Liver (tissue), 9 donors: ENCODE results near the gene ERFE. TPM values are rescaled to one million over a fixed set of nuclear protein-coding genes. Genes with fewer than 3 reads are reported as not detected.

Experiments
- DNase-seq: peaks from one replicate; pipeline ENCODE4 v3.0.0-alpha.2; 2017; ENCODE audit warnings: low spot score
- H3K27ac ChIP-seq, 2 donors: one replicate each; pipeline ENCODE4 v1.7.0; 2013; ENCODE audit warnings: inconsistent platforms in 2 of 2, low read length in 2 of 2, control low read depth in 1 of 2, low read depth in 1 of 2, mild to moderate bottlenecking in 1 of 2
- H3K27me3 ChIP-seq, 4 donors: one replicate each; pipeline versions ENCODE4 v1.6.1 to v1.7.0; 2013; ENCODE audit warnings: low read length in 3 of 4, inconsistent platforms in 1 of 4, mild to moderate bottlenecking in 1 of 4, moderate library complexity in 1 of 4; ENCODE audit not compliant: control insufficient read depth in 4 of 4, insufficient read depth in 4 of 4
- H3K36me3 ChIP-seq, 4 donors: one replicate each; pipeline versions ENCODE4 v1.6.1 to v1.7.0; 2013; ENCODE audit warnings: low read length in 3 of 4, mild to moderate bottlenecking in 3 of 4, low read depth in 1 of 4, moderate library complexity in 1 of 4; ENCODE audit not compliant: control insufficient read depth in 4 of 4, insufficient read depth in 3 of 4
- H3K4me1 ChIP-seq, 4 donors: one replicate each; pipeline versions ENCODE4 v1.6.1 to v1.7.0; 2013; ENCODE audit warnings: low read length in 3 of 4, mild to moderate bottlenecking in 3 of 4, moderate library complexity in 1 of 4; ENCODE audit not compliant: control insufficient read depth in 4 of 4, insufficient read depth in 4 of 4
- H3K4me3 ChIP-seq, 3 donors: one replicate each; pipeline versions ENCODE4 v1.6.1 to v1.7.0; 2013; ENCODE audit warnings: low read length in 3 of 3, control low read depth in 1 of 3, low read depth in 1 of 3, mild to moderate bottlenecking in 1 of 3
- H3K9ac ChIP-seq, 2 donors: one replicate each; pipeline ENCODE4 v1.7.0; 2013; ENCODE audit warnings: low read length in 2 of 2, mild to moderate bottlenecking in 2 of 2, moderate library complexity in 2 of 2, control low read depth in 1 of 2, low read depth in 1 of 2
- H3K9me3 ChIP-seq, 4 donors: one replicate each; pipeline versions ENCODE4 v1.6.1 to v1.7.0; 2013; ENCODE audit warnings: low read length in 3 of 4; ENCODE audit not compliant: control insufficient read depth in 4 of 4
- ATF3 ChIP-seq: IDR thresholded peaks from 2 replicates; pipeline ENCODE4 v1.6.1; 2016; ENCODE audit warnings: antibody characterized with exemption
- CTCF ChIP-seq: fragments of 150-350 bp; IDR thresholded peaks from 2 replicates; pipeline ENCODE4 v1.5.1; 2017; ENCODE audit warnings: improper control_type of control experiment, low read depth, low read length; ENCODE audit not compliant: missing input control
- EGR1 ChIP-seq, 2 donors: IDR thresholded peaks; 2 replicates each; pipeline ENCODE4 v1.6.1; 2016 to 2018; ENCODE audit warnings: antibody characterized with exemption in 2 of 2, low read depth in 2 of 2
- FOXA1 ChIP-seq: IDR thresholded peaks from 2 replicates; pipeline ENCODE4 v1.6.1; 2016; ENCODE audit warnings: antibody characterized with exemption
- FOXA2 ChIP-seq: IDR thresholded peaks from 2 replicates; pipeline ENCODE4 v1.6.1; 2016; ENCODE audit warnings: antibody characterized with exemption
- GABPA ChIP-seq, 2 donors: IDR thresholded peaks in 1 of 2; conservative IDR thresholded peaks in 1 of 2; 2 replicates each; pipeline ENCODE4 v1.6.1; 2016; ENCODE audit warnings: antibody characterized with exemption in 2 of 2, mild to moderate bottlenecking in 1 of 2, moderate library complexity in 1 of 2
- HNF4A ChIP-seq, 2 donors: conservative IDR thresholded peaks; 2 replicates each; pipeline ENCODE4 v1.6.1; 2016; ENCODE audit warnings: antibody characterized with exemption in 2 of 2, mild to moderate bottlenecking in 2 of 2
- HNF4G ChIP-seq: IDR thresholded peaks from 2 replicates; pipeline ENCODE4 v1.6.1; 2016; ENCODE audit warnings: antibody characterized with exemption
- JUND ChIP-seq, 2 donors: IDR thresholded peaks; 2 replicates each; pipeline ENCODE4 v1.6.1; 2016; ENCODE audit warnings: antibody characterized with exemption in 2 of 2
- MAX ChIP-seq: IDR thresholded peaks from 2 replicates; pipeline ENCODE4 v1.6.1; 2016; ENCODE audit warnings: antibody characterized with exemption
- NR2F2 ChIP-seq: IDR thresholded peaks from 2 replicates; pipeline ENCODE4 v1.6.1; 2016; ENCODE audit warnings: antibody characterized with exemption
- RAD21 ChIP-seq, 2 donors: IDR thresholded peaks; 2 replicates each; pipeline ENCODE4 v1.6.1; 2016; ENCODE audit warnings: antibody characterized with exemption in 2 of 2, mild to moderate bottlenecking in 2 of 2
- SP1 ChIP-seq: IDR thresholded peaks from 2 replicates; pipeline ENCODE4 v1.6.1; 2018; ENCODE audit warnings: antibody characterized with exemption, mild to moderate bottlenecking
- TAF1 ChIP-seq: conservative IDR thresholded peaks from 2 replicates; pipeline ENCODE4 v1.6.1; 2016; ENCODE audit warnings: antibody characterized with exemption, mild to moderate bottlenecking
- YY1 ChIP-seq: IDR thresholded peaks from 2 replicates; pipeline ENCODE4 v1.6.1; 2016; ENCODE audit warnings: antibody characterized with exemption, mild to moderate bottlenecking
- ZBTB33 ChIP-seq: IDR thresholded peaks from 2 replicates; pipeline ENCODE4 v1.6.1; 2016; ENCODE audit warnings: antibody characterized with exemption
- WGBS: extraction: QIAGEN DNeasy Blood & Tissue Kit; methylation state at CpG from one replicate; pipeline ENCODE4 v1.1.7; 2013; 5-methylcytosine and 5-hydroxymethylcytosine counted together
- polyA plus RNA-seq, 2 donors: library from polyadenylated mRNA; stranded (reverse) in 1 of 2; unstranded in 1 of 2; fragments of 200-250 nt in 1 of 2; fragments of >200 nt in 1 of 2; fragmentation: Nextera tagmentation in 1 of 2; extraction: Ambion mirVana in 1 of 2; gene quantifications; one replicate each; pipeline versions ENCODE4 v1.2.1 to v1.2.3, GENCODE V29; 2013 to 2015
- total RNA-seq, 2 donors: library from RNA; depleted of rRNA; stranded (reverse); fragments of >200 nt; gene quantifications; one replicate each; pipeline ENCODE4 v1.2.3, GENCODE V29; 2014
- TF ChIP-seq, protein P1 (sequence below): IDR thresholded peaks from 2 replicates; pipeline ENCODE4 v1.6.1; 2016; ENCODE audit warnings: antibody characterized with exemption, mild to moderate bottlenecking
- donor health status: healthy.
- donor health status: healthy.
- donor health status: healthy.
- donor health status: healthy.
- donor health status: healthy.

ERFE gene
- total and polyA plus RNA-seq, 4 donors: 0.17 to 14.0 TPM; not detected in 2

DNA sequence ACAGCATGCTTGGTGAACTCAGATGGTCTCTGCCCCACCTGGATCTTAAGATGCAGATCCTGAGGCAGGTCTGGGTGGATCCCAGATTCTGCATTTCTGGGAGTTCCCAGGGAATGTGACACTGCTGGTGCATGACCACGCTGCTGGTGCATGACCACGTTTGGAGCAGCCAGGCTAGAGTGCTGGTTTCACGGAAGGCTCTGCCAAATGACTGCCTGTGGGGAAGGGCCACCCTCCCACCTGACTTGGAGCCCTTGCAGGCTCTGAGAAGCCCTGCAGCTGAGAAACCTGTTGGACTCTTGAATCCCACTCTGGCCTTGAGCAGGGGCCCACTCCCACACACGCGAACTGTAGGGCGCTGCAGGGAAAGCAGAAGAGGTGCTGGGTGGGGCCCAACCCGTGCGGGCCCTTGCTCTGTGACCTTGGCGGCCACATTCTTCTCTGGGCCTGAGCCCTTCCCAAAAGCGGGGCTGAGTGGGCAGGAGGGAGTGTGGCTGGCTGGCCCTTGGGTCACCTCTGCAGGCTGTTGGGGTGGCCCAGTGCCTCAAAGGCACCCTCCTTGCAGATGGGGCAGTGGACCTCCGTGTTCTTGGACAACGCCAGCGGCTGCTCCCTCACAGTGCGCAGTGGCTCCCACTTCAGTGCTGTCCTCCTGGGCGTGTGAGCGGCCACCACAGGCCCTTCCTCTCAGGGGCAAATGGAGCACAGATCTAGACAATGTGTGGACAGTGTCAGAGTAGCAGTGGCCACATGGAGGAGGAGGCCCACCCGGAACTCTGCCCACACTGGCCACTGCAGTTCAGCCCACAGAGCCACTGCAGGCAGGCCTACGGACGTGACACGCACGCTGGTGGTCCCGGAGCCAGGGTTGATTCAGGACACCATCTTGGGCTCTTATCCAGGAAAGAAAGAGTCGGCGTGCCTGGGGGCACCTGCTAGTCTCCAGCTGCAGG is 7.9 kb downstream of the ERFE start:
- H3K36me3 ChIP-seq: peaks cover 0 to 16% (median 3%) of the 10 kb centered on the region in 4 donors
- DNase-seq: no peak
- 87% methylated on average over 24 of the region's 24 CpGs for whole genome bisulfite sequencing
- no peak overlapping the region for H3K9ac ChIP-seq
- H3K27me3 ChIP-seq: no peaks in the 10 kb centered on the region
- peaks cover 7 to 24% (median 15%) of the 10 kb centered on the region in 4 donors for H3K4me1 ChIP-seq
- H3K27ac ChIP-seq: no peak overlapping the region
- no peak overlapping the region for H3K4me3 ChIP-seq
- H3K9me3 ChIP-seq: no peaks in the 10 kb centered on the region
- TF ChIP-seq, protein P1, sequence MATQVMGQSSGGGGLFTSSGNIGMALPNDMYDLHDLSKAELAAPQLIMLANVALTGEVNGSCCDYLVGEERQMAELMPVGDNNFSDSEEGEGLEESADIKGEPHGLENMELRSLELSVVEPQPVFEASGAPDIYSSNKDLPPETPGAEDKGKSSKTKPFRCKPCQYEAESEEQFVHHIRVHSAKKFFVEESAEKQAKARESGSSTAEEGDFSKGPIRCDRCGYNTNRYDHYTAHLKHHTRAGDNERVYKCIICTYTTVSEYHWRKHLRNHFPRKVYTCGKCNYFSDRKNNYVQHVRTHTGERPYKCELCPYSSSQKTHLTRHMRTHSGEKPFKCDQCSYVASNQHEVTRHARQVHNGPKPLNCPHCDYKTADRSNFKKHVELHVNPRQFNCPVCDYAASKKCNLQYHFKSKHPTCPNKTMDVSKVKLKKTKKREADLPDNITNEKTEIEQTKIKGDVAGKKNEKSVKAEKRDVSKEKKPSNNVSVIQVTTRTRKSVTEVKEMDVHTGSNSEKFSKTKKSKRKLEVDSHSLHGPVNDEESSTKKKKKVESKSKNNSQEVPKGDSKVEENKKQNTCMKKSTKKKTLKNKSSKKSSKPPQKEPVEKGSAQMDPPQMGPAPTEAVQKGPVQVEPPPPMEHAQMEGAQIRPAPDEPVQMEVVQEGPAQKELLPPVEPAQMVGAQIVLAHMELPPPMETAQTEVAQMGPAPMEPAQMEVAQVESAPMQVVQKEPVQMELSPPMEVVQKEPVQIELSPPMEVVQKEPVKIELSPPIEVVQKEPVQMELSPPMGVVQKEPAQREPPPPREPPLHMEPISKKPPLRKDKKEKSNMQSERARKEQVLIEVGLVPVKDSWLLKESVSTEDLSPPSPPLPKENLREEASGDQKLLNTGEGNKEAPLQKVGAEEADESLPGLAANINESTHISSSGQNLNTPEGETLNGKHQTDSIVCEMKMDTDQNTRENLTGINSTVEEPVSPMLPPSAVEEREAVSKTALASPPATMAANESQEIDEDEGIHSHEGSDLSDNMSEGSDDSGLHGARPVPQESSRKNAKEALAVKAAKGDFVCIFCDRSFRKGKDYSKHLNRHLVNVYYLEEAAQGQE: no peak
- TF ChIP-seq EGR1 (IDR thresholded peaks at IDR 0.05; ENCODE audit: low read depth in 2 of 2): no peak
- no peak for TF ChIP-seq SP1
- no peak for TF ChIP-seq GABPA (IDR thresholded peaks at IDR 0.05 in 1 of 2, conservative IDR thresholded peaks at IDR 0.05 in 1 of 2)
- TF ChIP-seq JUND (IDR thresholded peaks at IDR 0.05): no peak
- no peak for TF ChIP-seq MAX
- TF ChIP-seq ATF3: no peak
- no peak for TF ChIP-seq RAD21 (IDR thresholded peaks at IDR 0.05)

GRCh38 chr2:238167344-238167715 is 8.6 kb downstream of the ERFE start:
- Histone ChIP-seq H3K4me3 (no peak overlapping the region), H3K27ac (no peak overlapping the region), H3K9ac (no peak overlapping the region), H3K36me3 (peaks cover 0 to 17% (median 5%) of the 10 kb centered on the region in 4 donors), H3K9me3 (no peaks in the 10 kb centered on the region), H3K4me1 (peaks cover 7 to 24% (median 15%) of the 10 kb centered on the region in 4 donors), H3K27me3 (no peaks in the 10 kb centered on the region)
- 94% methylated on average over 7 of the region's 7 CpGs for WGBS
- TF ChIP-seq ZBTB33 (no peak), EGR1 (IDR thresholded peaks at IDR 0.05; ENCODE audit: low read depth in 2 of 2) (no peak), SP1 (no peak), FOXA1 (no peak), RAD21 (IDR thresholded peaks at IDR 0.05) (no peak), MAX (no peak), ATF3 (no peak), HNF4A (conservative IDR thresholded peaks at IDR 0.05) (no peak), YY1 (no peak), TAF1 (no peak), JUND (IDR thresholded peaks at IDR 0.05) (no peak), GABPA (IDR thresholded peaks at IDR 0.05 in 1 of 2, conservative IDR thresholded peaks at IDR 0.05 in 1 of 2) (no peak), HNF4G (no peak), CTCF (no peak), NR2F2 (no peak), FOXA2 (no peak)
- DNase-seq: no peak
